Smooth muscle cell (in vitro differentiated cells): ENCODE data around the gene GRAMD2A. TPM values are rescaled to one million over a fixed set of nuclear protein-coding genes. Genes with fewer than 3 reads are reported as not detected.

Source experiments
- DNase-seq: peaks from one replicate; lab custom pipeline; 2025; ENCODE audit not compliant: unreplicated experiment; lab: John Stamatoyannopoulos, UW
- H2AFZ ChIP-seq: fragments of 200-600 bp; sonication (generic); 2 replicates; pipeline ENCODE4 v1.6.0; 2016; ENCODE audit warnings: antibody characterized with exemption, low read depth, mild to moderate bottlenecking
- H3F3A ChIP-seq: fragments of 200-600 bp; sonication (generic); 2 replicates; pipeline ENCODE4 v1.6.0; 2017; ENCODE audit warnings: antibody characterized with exemption, low read depth
- H3K27ac ChIP-seq: fragments of 200-600 bp; sonication (generic); 2 replicates; pipeline ENCODE4 v1.5.1; 2016; ENCODE audit warnings: low read depth, mild to moderate bottlenecking
- H3K27me3 ChIP-seq: fragments of 200-600 bp; sonication (generic); 2 replicates; pipeline ENCODE4 v1.6.1; 2016; ENCODE audit warnings: low read depth, mild to moderate bottlenecking
- H3K36me3 ChIP-seq: fragments of 200-600 bp; sonication (generic); 2 replicates; pipeline ENCODE4 v1.5.1; 2016; ENCODE audit warnings: low read depth
- H3K4me1 ChIP-seq: fragments of 200-600 bp; sonication (generic); 2 replicates; pipeline ENCODE4 v1.5.1; 2016; ENCODE audit warnings: low read depth
- H3K4me2 ChIP-seq: fragments of 200-600 bp; sonication (generic); 2 replicates; pipeline ENCODE4 v1.6.0; 2016; ENCODE audit warnings: mild to moderate bottlenecking
- H3K4me3 ChIP-seq: fragments of 200-600 bp; sonication (generic); 2 replicates; pipeline ENCODE4 v1.5.1; 2016; ENCODE audit warnings: mild to moderate bottlenecking
- H3K79me2 ChIP-seq: fragments of 200-600 bp; sonication (generic); 2 replicates; pipeline ENCODE4 v1.6.0; 2016; ENCODE audit warnings: low read depth, mild to moderate bottlenecking
- H3K9ac ChIP-seq: fragments of 200-600 bp; sonication (generic); 2 replicates; pipeline ENCODE4 v1.6.0; 2016; ENCODE audit warnings: low read depth
- H3K9me3 ChIP-seq: fragments of 200-600 bp; sonication (generic); replicated peaks from 2 replicates; pipeline ENCODE4 v1.5.1; 2016; ENCODE audit warnings: low read depth
- H4K20me1 ChIP-seq: fragments of 200-600 bp; sonication (generic); 2 replicates; pipeline ENCODE4 v1.6.0; 2016; ENCODE audit warnings: low read depth
- CTCF ChIP-seq: fragments of 200-600 bp; sonication (generic); IDR thresholded peaks from 2 replicates; pipeline ENCODE4 v1.5.1; 2017; ENCODE audit warnings: borderline replicate concordance, mild to moderate bottlenecking, antibody characterized with exemption; ENCODE audit not compliant: insufficient read depth, poor library complexity, severe bottlenecking
- WGBS: methylation state at CpG from one replicate; pipeline ENCODE4 v1.1.7; 2016; ENCODE audit warnings: low lambda C conversion rate; 5-methylcytosine and 5-hydroxymethylcytosine counted together
- polyA plus RNA-seq: library from polyadenylated mRNA; unstranded; fragments of >200 nt; fragmentation: Nextera tagmentation; extraction: Ambion mirVana; gene quantifications from 2 replicates; pipeline ENCODE4 v1.2.1, GENCODE V29; 2016
- total RNA-seq: library from RNA; depleted of rRNA; stranded (reverse); fragments of >200 nt; gene quantifications from 2 replicates; pipeline ENCODE4 v1.2.3, GENCODE V29; 2014

The GRAMD2A gene
- total and polyA plus RNA-seq, 2 experiments from 2014 or later = 0.54 to 2.1 TPM

- 1% methylated on average over 60 of the region's 69 CpGs for WGBS
- Histone ChIP-seq H3K79me2 (peaks cover 35% of the 10 kb centered on the region), H4K20me1 (peaks cover 31% of the 10 kb centered on the region), H2AFZ (peak within 1 kb of the TSS; percentile 91), H3K9ac (peak within 1 kb of the TSS; percentile 96), H3K27ac (peak within 1 kb of the TSS; percentile 98), H3K27me3 (no peaks in the 10 kb centered on the region), H3K9me3 (no peaks in the 10 kb centered on the region), H3K4me2 (peak within 1 kb of the TSS; percentile 91), H3K4me1 (peaks cover 13% of the 10 kb centered on the region), H3K36me3 (no peaks in the 10 kb centered on the region), H3F3A (peaks cover 6% of the 10 kb centered on the region), H3K4me3 (peak within 1 kb of the TSS; percentile 86)
- TF ChIP-seq CTCF = no peak
- peak; percentile 98 for DNase-seq
Measured at GRCh38 chr15:72118017-72118978, 79.3 kb downstream of the GRAMD2A start, which contains the start of the genes MYO9A and SENP8. MYO9A (minus strand) TSS chr15:72118150; CDS start chr15:72046563, 71,587 bp downstream. SENP8 (plus strand) TSS chr15:72118403; CDS start chr15:72139624, 21,221 bp downstream.

- Histone ChIP-seq H3K4me1 (peaks cover 13% of the 10 kb centered on the region), H3F3A (peaks cover 6% of the 10 kb centered on the region), H3K4me3 (peak overlapping the region; percentile 86), H3K36me3 (no peaks in the 10 kb centered on the region), H3K9me3 (no peaks in the 10 kb centered on the region), H2AFZ (peak overlapping the region; percentile 88), H3K9ac (peak overlapping the region; percentile 71), H3K4me2 (peak overlapping the region; percentile 88), H4K20me1 (peaks cover 38% of the 10 kb centered on the region), H3K27ac (peak overlapping the region; percentile 98), H3K27me3 (no peaks in the 10 kb centered on the region), H3K79me2 (peaks cover 42% of the 10 kb centered on the region)
- DNase-seq = peak; percentile 98
- WGBS = 0% methylated on average over 10 of the region's 59 CpGs
- TF ChIP-seq CTCF = no peak
Measured at GRCh38 chr15:72117486-72118016, 80.0 kb downstream of the GRAMD2A start.

GRCh38 chr15:72116731-72117485, 80.7 kb downstream of the GRAMD2A start:
- WGBS = 3% methylated on average over 24 of the region's 24 CpGs
- peak overlapping the region; percentile 88 for H3K4me2 ChIP-seq
- no peak for TF ChIP-seq CTCF
- peaks cover 6% of the 10 kb centered on the region for H3F3A ChIP-seq
- peak overlapping the region; percentile 88 for H2AFZ ChIP-seq
- H3K27me3 ChIP-seq = no peaks in the 10 kb centered on the region
- peak overlapping the region; percentile 98 for H3K27ac ChIP-seq
- H3K9ac ChIP-seq = peak overlapping the region; percentile 71
- no peaks in the 10 kb centered on the region for H3K36me3 ChIP-seq
- peaks cover 13% of the 10 kb centered on the region for H3K4me1 ChIP-seq
- H3K9me3 ChIP-seq = no peaks in the 10 kb centered on the region
- H3K79me2 ChIP-seq = peaks cover 49% of the 10 kb centered on the region
- H3K4me3 ChIP-seq = peak overlapping the region; percentile 86
- peaks cover 45% of the 10 kb centered on the region for H4K20me1 ChIP-seq
- no peak for DNase-seq
